NCI-H1930 (cell line): ENCODE results near the gene ZNF407.
A peak's percentile ranks its signal among the peaks of the same experiment; 100 is the strongest.

ENCODE experiments used
- DNase-seq, 2 experiments: peaks; one replicate each; lab custom pipeline; 2025; lab: John Stamatoyannopoulos, UW

The ZNF407 gene

DNA sequence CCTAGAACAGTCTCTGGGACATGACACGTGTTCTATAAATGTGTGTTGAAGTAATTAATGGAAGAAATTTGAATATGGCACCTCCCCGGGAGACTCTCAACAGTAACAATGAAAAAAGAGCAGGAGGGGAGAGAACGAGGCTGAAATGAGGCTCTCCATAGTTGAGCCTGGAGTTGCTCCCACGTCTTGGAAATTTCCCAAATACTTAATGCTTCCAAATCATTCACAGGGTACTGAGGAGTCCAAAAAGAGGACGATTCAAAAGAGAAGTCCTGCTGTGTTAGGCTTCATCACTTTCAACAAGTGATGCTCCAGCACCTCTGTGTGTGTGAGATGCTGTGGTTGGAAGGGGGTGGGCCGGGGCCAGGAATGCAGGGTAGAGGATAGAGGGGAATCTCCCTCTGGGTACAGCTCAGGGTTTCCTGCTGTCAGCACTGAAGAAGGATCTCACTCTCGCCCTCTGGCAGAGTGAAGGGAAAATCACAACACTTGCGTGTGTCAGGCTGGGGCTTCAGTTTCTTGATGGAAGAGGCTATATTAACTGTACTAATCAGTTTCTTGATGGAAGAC is 18.1 kb upstream of the ZNF407 start:
- DNase-seq: no peak

DNA sequence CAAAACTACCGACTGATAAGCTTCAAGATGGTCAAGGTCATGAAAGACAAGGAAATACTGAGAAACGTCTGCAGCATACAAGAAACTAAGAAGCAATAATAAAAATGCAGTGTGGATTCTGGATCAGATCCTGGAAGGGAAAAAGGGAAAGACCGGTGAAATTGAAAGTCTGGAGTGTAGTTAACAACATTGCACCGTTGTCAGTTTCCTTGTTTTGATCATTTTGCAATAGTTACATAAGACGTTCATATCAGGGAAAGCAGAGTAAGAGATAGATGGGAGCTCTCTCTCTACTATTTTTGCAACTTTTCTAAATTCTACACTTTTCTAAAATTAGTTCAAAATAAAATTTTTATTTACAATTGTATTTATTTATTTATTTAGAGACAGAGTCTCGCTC is 15.0 kb upstream of the ZNF407 start:
- no peak for DNase-seq

DNA sequence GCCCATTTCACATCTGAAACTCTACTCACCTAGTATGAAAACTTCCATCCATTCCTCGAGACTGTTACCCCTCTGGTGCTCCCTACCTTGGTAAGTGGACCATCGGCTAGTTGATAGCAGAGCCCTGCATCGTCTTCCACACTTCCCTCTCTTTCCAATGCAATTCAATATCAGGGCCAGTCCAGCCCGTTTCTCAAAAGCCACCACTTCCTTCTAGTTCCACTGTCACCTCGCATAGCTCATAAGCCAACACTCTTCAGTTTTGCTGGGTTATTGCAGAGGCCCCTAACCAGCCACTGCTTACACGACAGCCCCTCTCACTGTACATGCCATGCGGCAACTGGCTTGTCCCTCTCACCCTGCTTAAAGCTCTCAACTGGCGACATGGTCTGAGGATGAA is 10.2 kb upstream of the ZNF407 start:
- no peak for DNase-seq

DNA sequence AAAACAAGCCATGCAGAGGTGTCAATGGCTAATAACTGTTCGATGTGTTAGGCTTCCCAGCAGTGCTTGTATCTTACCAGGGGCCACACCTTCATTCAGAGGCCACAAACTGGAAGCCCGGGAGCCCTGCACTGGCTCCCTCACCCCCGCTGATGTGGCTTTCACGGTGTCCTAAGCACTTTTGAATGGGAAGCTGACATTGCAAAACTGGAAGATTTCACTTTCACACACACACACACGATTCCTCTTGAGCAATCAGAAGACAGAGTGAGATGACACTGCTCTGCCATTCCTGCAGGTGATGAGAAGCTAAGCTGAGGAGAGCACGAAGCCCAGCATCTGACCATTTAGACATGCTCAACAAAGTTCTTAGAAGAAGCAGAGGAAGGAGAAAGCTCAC is 8.6 kb upstream of the ZNF407 start:
- DNase-seq: no peak

DNA sequence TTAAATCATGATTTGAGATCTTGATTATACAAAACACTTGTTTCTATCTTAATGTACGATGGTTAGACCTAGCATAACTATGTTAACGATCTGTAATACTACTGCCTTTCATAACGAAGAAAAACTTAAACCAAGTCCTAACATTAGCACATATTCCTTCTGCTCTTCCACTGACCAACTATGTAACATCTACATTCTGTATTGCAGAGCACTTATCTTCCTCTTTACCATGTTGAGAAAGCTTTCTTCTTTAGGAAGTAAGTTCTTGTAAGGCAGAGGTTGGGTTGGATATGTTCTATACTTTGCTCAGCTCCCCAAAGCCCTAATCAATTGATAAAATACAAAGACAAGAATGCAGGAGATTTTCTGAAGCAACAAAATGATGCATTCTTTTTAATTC is 7.9 kb upstream of the ZNF407 start:
- DNase-seq: no peak

DNA sequence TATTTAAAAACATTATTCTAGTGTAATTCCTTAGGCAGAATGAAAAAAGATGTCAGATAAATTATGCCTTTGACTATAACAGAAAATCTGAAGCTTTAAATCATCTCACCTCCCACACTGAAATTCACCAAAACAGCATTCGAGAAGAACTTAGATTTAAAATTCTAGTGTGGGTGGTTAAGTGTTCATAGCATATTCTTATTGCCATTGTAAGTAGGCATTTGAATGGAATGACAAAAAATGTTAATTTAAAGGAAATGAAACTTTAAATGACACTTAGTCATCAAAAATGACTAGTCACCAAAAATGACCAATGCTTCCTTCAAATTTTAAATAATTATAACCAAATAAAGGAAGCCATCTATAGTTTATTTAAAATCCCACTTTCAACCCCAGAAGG is 7.0 kb upstream of the ZNF407 start:
- no peak for DNase-seq

DNA sequence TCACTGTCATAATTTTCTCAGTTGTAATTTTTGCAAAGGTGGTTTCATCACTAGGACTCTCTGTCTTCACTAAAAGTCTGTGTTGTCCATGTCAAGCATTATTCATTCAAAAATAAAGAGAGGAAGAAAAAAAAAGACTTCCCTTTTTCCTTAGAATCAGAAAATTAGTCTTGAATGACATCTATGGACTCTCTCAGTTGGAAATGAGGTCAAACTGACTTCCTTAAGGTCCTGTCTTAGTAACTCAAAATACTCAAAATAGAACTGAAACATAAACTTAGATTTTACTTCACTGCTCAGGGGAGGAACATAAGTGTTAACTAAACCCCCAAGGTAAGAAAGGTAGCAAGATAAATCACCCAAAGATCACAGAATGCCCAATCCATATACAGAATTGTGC is 2.2 kb upstream of the ZNF407 start:
- DNase-seq: no peak

DNA sequence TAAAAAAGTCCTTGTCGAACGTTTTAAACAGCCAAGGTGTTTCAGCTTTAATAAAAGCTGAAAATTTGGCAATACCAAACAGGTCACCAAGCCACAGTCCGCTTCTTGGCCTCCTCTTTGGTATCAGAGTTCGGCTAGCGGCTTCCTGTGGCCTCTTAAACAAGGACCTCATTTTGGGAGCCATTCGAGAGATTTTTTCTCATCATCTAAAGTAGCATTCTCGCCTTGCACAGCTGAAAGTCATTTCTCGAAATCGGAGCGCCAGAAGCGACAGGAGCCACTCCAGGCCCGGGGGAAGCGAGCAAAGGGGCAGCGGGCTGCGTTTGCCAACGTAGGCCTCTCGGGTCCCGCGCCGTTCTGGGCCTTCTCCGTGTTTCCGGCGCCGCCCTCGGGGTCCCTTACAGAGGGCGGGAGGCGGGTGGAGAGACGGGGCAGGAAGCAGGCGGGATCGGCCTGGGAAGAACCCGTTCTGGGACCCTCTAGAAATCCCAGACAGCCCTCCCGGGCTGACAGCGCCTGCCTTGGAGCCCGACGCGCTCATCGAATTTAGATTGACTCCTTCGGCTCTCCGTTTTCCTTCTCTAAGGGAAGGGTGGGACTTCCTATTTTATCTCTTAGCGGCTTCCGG is 522 bp upstream of the ZNF407 start:
- DNase-seq: peak; percentile 69 to 86

DNA sequence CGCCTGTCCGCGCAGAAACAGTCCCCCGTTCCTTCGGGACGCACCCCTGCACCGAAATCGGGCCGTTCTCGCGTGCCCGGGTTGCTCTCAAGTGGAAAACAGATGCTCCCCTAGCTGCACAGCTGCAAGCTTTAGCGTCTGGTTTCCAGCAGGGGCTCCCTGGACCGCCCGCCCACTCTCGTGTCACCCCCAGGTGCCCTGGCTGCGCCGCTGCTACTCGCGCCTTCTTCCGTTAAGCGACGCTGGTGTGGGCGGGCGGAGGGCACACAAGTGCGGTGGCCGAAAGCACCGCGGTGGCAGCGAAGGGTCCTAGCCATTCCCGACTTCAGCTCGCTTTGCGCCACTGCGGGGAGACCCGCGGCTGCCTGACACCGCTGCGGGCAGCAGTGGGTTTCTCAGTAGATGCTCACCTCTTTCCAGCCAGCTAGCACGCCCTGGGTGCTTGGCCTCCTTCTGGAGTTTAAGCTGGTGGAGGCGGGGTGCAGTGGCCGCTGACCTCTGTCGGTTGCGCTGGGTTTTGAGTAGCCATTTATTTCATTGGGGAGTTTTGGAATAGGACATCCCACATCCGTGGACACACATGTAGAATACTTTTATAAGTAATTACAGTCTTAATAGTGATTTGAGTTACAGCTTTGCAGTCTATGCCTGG is 806 bp downstream of the ZNF407 start:
- peak; percentile 41 to 46 for DNase-seq

DNA sequence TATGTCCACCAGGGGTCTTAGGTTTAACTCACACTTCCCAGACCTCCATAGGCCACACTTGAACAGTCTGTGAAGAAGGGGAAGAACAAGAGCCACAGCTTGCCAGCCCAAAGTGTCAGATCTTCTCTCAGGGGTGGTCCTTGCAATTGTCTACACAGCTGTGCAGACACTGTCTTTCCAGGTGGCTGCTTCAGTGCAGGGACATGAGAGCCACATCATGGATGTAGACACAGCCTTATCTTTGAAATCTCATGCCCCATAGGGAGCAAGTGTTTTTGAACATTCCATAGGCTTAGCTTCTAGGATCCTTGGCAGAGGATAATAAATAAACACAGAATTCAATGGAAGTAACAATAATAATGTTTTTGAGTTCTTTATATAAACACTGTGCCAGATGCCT is 6.7 kb downstream of the ZNF407 start:
- DNase-seq: no peak

DNA sequence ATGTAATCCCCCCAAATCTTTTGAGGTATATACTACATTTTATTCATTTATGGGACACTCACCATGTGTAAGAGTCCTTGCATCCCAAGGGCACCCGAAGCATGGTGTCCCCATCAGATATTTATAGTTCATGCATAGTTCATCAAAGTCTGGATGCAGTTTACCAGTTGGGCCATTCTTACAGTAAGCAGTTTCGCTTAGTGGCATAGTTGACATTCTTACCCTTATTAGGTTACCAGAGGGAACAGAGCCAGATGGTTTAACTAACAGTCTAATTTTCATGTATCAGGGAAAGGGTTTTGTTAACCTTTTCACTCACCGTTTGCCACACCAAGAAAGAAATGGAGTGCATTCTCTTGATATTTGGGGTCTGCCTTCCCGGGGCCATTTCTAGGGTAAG is 7.1 kb downstream of the ZNF407 start:
- DNase-seq: no peak

DNA sequence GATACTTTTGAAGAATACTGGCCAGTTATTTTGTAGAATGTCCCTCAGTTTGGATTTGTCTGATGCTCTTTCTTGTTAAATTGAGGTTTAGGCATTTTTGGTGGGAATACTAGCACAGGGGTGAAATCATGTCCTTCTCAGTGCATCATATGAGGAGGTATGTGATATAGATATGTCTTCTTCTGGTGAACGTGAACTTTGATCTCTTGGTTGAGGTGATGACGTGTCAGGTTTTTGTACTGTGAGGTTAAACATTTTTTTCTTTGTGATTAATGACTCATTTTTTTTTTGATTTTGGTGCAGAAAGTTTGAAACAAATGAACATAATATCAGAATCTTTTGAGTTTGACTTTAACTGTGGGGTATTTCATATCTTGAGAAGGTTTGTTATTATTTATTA is 11.0 kb downstream of the ZNF407 start:
- DNase-seq: no peak

DNA sequence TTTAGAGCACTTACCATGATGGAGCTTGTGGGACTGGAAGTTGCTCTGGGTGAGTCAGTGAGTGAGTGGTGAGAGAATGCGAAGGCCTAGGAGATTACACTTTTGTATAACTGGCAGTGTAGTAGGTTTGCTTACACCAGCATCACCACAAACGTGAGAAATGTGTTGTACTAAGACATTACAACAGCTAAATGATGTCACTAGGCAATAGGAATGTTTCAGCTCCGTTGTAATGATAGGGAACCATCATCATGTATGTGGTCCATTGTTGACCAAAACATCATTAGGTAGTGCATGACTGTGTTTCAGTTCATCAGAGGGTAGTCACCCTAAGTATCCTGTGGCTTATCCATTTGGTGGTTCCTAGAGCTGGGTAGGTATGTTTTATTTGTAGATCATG is 11.9 kb downstream of the ZNF407 start:
- DNase-seq: no peak

DNA sequence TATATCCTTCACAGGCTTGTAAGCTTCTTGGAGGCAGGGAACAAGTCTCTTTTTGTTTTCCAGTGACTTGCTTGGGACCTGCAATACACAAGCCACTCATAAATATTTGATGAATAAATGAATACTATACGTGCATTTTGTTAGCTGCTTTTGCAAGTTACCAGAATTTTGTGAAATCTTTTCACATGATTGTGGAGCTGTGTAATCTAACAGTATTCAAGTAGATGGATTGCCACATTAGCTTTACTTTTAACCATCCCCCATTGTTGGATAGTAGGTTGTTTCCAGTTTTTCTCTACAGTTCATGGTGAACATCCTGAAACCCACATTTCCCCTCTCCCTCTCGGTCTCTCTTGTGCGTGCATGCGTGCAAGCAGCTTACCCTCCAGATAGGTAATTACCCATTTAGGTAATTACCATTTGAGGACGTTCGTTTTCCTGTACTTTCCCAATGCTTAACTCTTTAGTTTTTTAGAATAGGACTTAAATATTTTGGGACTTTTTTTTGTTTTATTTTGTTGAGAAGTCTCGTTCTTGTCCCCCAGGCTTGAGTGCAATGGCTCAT is 12.5 kb downstream of the ZNF407 start:
- no peak for DNase-seq

DNA sequence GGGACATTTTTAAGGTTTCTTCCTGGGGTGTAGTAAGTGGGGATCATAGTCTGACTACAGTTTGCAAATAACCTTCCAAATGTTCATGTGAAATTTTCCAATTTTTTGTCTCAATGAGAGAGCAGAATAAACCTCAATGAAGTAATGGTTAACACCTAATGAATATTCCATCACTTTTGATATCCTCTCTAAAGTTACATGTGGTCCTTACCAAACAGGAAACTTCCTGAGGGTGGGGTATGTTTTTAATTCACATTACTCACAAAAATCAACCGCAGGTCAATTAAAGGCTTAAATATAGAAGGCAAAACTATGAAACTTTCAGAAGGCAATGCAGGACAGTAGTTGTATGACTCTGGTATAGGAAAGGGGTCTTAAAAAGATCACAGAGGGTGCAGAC is 13.2 kb downstream of the ZNF407 start:
- DNase-seq: no peak

DNA sequence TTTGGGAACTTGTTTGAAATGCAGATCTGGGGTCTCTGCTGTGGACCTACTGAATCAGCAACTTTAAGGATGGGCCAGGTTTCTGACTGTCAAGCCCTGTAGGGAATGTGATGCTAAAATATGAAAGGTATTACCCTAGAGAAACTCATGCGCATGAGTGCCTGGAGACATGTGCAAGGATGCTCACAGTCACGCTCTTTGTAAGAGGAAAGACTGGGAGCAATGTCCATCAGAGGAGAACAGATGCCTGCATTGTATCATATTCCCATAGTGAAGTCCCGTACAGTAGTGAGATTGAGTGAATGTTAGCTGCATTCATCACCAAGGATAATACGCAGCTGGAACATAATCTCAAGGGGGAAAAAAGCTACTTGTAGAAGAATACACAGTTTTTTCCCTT is 14.1 kb downstream of the ZNF407 start:
- DNase-seq: no peak

DNA sequence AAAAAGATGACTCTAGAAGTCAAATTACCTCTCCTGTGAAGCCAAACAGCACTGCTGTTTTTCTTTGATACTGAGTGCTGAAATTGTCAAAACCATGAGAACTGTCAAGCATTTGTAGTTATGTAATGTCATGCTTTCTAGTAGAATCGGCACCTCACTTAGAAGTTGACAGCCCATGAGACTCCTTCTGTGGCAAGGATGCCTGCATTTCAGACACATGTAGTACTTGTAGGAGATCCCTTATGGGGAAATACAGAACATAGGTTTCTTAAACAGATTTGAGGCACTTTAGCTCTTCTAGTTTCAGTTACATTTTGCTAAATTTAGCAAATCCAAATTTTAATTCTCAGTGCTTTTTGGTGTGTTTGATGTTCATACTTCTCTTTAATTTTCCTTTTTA is 15.7 kb downstream of the ZNF407 start:
- no peak for DNase-seq

DNA sequence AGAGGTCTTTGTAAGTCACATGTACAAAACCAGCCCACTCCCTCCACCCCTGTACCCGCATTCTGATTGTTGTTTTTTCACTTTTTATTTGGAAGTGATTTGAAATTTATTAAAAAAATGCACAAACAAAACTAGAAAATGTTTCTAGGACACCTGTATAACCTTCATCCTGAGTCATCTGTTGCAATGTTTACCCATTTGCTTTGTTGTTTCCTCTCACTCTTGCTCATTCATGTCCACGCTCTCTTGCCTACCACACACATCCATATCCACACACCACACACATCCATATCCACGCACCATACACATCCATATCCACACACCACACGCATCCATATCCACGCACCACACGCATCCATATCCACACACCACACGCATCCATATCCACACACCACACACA is 18.8 kb downstream of the ZNF407 start:
- no peak for DNase-seq

DNA sequence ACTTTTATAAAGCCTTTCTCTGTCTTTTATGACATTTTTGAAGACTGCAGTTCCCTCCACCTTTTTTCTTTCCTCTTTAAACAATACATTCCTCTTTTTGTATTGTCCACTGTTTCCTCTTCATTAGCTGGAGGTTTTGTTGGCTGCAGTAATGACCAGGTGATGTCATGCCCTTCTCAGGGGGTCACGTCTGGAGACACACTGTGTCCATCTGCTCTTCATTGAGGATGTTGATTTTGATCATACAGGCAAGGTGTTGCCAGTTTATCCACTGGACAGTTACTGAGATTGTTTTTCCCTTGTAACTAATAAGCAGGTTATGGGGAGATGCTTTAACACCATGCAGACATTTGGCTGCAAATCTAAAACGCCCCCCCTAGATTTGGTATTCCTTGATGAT is 19.8 kb downstream of the ZNF407 start:
- DNase-seq: no peak

DNA sequence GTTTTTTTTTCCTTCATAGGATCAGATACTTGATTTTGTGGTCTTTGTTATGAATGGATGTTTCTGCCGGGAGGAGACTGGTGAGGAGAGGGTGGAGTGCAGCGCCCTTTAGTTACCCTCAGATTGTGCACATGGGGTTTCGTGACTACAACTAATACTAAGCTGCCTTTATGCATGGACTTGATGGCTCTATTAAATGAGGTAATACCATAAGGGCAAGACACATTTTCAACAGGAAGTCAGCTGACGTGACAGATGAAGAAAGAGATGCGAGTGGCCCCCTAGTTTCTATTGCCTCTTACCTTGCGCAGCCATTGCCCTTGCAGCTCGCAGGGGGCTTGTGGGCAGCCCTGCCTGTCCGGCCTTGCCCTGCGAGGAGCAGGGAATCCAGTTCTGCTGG is 24.4 kb downstream of the ZNF407 start:
- DNase-seq: no peak

DNA sequence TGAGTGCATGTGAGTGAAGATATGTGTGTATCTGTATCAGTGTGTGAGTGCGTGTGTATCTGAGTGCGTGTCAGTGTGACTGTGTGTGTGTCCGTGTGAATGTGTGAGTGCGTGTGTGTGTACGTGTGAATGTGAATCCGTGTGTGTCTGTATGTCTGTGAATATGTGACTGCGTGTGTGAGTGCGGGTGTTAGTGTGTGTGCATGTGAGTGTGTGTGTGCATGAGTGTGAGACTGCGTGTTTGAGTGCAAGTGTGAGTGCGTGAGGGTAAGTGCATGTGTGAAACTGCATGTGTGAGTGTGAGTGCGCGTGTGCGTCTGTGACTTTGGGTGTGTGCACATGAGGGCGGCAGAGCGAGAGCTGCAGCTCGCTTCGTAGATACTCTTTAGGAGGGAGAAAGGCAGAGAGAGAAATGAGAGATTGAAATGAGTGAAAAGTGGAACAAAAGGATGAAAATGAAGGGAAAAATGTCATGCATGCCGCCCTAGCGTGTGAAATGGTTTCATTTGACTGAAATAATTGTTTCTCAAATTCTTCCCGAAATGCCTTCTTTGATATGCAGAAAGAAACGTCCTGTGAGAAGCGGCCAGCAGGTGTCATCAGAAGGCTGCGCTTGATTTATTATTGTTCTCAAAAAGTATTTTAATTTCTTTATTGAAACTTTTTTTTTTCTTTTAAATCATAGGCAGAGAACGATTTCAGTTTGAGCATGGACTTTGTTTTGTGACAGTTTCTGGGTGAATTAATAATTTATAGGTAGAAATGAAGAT is 25.6 kb downstream of the ZNF407 start:
- no peak for DNase-seq

DNA sequence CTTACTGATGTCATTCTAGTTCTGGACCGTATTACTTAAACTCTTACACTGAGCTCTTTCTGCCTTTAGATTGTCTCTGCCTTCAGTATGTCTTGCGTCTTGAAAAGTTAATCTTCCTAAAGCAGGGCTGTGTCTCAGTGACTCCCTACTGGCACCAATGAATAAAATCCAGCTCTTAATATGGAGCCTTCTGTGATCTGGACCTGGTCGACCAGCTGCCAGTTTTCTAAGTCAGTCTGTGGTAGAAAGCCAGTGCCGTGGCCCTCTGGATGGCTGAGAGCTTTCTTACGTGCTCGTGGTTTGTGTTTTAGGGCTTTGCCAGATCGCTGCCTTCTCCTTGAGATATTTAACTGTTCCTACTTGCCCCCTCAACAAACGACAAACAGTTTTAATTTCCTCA is 26.8 kb downstream of the ZNF407 start:
- no peak for DNase-seq

DNA sequence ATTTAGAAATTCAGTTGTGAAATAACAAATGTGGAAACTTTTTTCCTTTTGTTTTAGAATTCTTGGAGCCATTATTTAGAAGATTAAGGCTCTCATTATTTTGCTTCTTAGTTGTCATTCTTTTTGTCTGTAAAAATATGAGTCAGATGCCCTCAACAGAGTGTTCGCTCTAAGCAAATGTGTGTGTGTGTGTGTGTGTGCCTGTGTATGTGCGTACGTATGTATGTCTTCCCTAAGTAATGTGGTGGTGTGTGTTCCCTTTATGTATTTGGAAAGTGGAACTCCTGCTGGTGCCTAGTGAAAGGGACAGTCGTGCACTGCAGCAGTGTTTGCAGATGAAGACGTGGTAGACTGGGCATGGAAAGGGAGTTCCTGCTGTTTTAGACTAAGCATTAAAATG is 27.5 kb downstream of the ZNF407 start:
- DNase-seq: no peak
